GM21825 (cell line): ENCODE results near the gene DOCK2.

ENCODE experiments used
- ATAC-seq: cut with Tn5 transposase; IDR thresholded peaks from one replicate; pipeline ENCODE4 v1.9.1; 2021; ENCODE audit warnings: mild to moderate bottlenecking, moderate library complexity; ENCODE audit not compliant: unreplicated experiment

DOCK2 gene

GRCh38 chr5:169970339-169970738 is 333.3 kb downstream of the DOCK2 start:
- ATAC-seq = no peak

GRCh38 chr5:169970911-169971765 is 334.1 kb downstream of the DOCK2 start:
- ATAC-seq = no peak

GRCh38 chr5:169971780-169972179 is 334.7 kb downstream of the DOCK2 start:
- no peak for ATAC-seq

- ATAC-seq = no peak
These were observed 336.0 kb downstream of the DOCK2 start for GRCh38 chr5:169973056-169973455.

GRCh38 chr5:169974121-169974770 is 337.2 kb downstream of the DOCK2 start:
- no peak for ATAC-seq

DNA sequence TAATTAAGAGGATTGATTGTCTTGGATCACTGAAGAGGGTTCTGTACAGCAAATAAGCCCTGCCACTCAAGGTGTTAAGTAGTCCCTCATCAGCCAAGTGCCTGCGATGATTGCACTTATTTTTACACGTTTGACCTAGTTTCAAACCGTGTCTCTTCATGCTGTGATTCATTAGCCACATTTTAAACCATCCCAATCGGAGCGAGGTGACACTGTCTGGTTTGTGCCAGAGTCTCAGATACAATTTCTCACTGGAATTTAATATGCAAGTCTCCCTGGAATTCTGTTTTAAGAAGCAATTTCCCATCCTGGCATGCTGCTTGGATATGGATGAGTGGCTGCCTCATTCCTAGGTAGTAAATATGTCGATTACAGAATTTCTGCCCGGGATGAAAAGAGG is 341.6 kb downstream of the DOCK2 start:
- no peak for ATAC-seq

DNA sequence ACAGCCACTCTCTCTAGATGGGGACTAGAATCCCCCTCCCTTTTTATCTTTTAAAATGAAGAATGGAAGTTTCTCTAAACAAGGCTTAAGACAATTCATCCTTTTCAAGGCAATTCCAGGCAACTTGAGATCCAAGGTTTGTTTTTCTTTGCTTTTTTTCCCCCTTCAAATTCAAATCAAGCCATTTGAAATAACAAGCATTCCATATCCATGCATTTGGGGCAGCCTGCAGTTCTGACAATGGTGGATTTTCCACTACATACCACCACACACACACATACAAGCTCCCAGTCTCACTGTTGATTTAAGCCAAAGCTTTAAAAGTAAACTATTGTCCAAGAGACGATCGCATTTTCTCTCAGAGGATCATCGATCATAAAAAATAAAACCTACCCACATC is 342.8 kb downstream of the DOCK2 start:
- no peak for ATAC-seq

- no peak for ATAC-seq
These were observed 343.5 kb downstream of the DOCK2 start, which contains the start of gene INSYN2B for GRCh38 chr5:169980418-169981053. TSS of gene INSYN2B (minus strand) at chr5:169980495. CDS start at chr5:169883898, 96,597 bp downstream.

- ATAC-seq = no peak
These were observed 351.1 kb downstream of the DOCK2 start for GRCh38 chr5:169988206-169988605.

GRCh38 chr5:169988947-169989346 is 351.9 kb downstream of the DOCK2 start:
- no peak for ATAC-seq

DNA sequence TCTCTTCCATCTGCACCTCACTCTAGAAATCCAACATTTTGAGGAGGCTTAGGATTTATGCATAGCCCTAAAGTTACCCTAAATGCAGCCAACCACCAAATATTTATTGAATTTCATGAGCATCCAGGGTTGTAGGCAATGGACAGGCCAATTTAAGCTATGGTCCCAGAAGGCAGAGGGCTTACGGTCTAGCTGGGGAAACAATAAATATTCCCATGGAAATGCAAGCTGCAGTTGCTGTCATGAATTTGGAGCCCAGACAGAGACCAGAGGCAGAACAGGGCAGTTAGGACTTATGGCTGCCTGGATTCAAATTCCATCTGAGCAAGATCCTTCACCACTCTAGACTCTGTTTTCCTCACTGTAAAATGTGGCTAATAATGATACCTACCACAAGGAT is 352.3 kb downstream of the DOCK2 start:
- ATAC-seq = no peak

DNA sequence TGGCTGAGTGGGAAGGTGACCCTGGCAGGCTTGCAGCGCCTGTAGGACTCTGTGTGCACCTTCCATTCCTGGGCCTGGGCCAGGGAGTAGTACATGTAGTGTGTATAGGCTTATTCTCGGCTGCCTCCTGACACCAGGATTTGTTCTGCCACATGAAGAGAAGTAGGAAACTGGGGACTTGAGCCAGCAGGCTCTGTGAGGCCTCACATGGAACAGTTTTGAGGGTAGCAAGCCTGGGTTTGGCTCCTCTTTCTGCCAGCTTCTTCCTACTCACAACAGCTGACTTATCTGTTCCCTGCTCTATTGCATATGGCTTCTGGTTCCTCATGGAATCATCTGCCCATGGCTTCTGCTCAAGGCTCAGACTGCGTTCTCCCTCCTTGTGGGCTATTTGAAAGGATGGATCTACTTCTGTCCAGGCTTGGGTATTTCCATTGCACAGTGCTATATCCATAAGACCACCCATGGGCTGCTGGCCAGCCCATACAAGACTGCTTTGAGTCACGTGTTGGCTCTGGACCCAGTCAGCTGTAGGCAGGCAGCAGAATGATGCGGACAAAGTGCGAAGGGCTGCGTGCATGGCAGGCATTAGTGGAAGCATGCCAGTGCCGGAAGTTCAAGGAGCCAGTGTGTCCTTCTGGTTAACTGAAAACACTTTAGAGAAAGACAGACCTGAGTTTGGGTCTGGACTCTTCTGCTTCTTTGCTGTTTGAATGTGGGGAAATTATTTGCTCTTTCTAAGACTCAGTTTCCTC is 354.2 kb downstream of the DOCK2 start:
- ATAC-seq = no peak

DNA sequence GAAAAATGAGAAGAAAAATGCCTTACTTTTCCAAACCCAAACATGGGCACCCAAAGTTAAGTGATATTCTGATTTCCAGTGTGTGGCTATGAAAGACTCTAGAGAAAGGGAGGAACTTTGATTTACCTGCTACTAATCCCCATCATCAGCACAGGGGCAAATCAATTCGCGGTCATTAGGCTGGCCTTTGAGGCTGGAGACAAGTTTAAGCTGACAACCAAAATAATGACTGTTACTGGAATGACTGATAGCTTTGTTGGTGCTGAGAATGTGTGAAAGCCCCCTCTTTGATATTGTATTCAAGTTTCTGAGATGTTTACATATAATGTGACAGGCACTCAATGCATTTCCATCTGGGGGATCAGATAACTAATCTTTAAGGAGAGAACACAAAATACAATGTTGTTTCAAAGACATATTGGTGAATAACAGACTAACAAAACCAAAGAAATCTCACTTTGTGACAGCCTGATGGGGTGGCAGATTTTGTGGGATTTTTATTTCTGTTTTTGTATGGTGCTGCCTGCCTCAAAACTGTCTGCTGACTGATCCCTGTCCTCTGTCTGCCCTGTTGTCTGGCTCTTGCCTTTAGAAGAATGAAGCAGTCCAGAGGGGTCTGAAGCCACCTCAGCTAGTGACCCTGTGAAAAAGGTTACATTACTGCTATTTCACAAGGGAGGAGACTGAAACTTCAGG is 355.9 kb downstream of the DOCK2 start:
- ATAC-seq = no peak

GRCh38 chr5:169993485-169993790 is 356.4 kb downstream of the DOCK2 start:
- ATAC-seq = no peak

- no peak for ATAC-seq
These were observed 360.7 kb downstream of the DOCK2 start for GRCh38 chr5:169997798-169998197.

GRCh38 chr5:169999621-170000020 is 362.5 kb downstream of the DOCK2 start:
- ATAC-seq = no peak

DNA sequence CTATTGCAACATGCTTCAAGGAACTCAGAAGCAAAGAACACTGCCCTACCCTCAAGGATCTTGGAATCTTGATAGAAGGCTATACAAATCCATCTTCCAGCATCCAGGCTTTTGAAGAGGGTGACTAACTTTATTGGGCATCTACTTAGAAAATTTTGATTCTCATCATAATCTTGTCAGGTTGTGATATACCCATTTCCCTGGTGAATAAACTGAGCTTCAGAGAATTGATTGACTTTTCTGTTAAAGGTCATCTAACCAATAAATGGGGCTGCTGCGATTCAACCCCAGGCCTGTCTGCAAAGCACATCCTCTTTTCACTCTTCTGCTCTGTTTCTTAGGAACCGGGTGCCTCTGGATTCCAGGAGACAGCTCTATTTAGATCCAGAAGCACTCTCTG is 363.1 kb downstream of the DOCK2 start:
- ATAC-seq = no peak

- ATAC-seq = no peak
These were observed 368.9 kb downstream of the DOCK2 start for GRCh38 chr5:170006021-170006420.

GRCh38 chr5:170008376-170008775 is 371.3 kb downstream of the DOCK2 start:
- no peak for ATAC-seq

- no peak for ATAC-seq
These were observed 373.5 kb downstream of the DOCK2 start for GRCh38 chr5:170010595-170010994.

DNA sequence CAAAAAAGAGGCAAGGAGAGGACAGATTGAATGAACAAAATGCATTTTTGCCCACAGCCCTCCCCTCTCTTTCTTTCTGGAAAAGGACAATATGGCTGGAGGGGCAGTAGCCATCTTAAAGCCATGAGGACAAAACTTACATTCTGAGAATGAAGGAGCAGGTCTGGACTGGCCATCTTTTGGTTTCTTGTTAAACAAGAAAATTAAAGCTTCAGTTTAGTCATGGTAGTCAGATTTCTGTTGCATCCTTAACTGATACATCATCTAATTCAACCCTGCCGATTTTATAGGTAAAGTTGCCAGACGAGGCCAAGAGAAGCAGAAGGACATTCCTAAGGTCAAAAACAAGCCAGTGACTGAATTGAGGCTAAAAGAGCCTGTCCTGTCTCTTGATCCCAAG is 374.7 kb downstream of the DOCK2 start:
- no peak for ATAC-seq
